NCI-H146 (cell line): ENCODE data around the gene GPR78.

Experiments
- DNase-seq: peaks from one replicate; lab custom pipeline; 2025; lab: John Stamatoyannopoulos, UW

The GPR78 gene, protein sequence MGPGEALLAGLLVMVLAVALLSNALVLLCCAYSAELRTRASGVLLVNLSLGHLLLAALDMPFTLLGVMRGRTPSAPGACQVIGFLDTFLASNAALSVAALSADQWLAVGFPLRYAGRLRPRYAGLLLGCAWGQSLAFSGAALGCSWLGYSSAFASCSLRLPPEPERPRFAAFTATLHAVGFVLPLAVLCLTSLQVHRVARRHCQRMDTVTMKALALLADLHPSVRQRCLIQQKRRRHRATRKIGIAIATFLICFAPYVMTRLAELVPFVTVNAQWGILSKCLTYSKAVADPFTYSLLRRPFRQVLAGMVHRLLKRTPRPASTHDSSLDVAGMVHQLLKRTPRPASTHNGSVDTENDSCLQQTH

DNA sequence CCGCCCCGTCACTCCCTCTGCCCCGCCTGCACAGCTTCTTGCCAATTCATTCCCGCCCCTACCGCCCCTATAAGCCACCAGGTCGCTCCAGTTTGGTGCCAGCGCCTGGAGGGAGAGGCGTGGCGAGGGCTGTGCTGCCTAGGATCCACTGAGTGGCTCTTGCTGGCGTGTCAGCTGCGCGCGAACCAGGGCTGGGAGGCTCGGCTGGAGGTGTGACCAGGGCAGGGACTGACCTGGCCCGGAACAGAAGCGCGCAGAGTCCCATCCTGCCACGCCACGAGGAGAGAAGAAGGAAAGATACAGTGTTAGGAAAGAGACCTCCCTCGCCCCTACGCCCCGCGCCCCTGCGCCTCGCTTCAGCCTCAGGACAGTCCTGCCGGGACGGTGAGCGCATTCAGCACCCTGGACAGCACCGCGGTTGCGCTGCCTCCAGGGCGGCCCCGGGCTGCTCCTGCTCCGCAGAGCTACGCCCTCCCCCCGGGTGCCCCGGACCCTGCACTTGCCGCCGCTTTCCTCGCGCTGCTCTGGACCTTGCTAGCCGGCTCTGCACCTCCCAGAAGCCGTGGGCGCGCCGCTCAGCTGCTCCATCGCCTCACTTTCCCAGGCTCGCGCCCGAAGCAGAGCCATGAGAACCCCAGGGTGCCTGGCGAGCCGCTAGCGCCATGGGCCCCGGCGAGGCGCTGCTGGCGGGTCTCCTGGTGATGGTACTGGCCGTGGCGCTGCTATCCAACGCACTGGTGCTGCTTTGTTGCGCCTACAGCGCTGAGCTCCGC lies at the start of gene GPR78:
GPR78 (plus strand) TSS at position 72 of the 773 bp plus-strand sequence; CDS start at position 663, 591 bp downstream.
- no peak for DNase-seq

DNA sequence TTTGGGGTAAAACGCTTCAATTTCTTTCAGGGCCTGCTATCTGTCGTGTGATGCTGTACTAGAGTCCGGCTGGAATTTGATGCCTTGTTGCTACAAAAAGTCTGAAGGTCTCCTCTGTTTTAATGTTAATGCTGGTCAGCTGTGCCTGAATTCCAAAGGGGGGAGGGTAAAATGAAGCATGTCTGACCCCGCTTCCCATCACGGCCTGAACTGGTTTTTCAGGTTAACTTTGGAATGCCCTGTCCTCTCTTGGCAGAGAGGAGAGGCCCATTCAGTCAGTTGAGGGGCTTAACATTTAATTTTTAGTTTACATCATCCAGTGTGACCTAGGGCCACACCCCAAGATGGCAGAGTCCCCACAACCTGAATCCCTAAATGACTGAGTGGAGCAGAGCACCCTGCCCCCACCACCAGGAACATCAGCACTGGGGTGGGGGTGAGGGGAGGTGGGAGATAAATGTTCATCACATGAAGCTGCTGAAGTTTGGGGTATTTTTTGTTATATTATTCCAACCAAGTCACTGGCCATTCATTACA lies 47.9 kb upstream of the GPR78 start:
- no peak for DNase-seq

DNA sequence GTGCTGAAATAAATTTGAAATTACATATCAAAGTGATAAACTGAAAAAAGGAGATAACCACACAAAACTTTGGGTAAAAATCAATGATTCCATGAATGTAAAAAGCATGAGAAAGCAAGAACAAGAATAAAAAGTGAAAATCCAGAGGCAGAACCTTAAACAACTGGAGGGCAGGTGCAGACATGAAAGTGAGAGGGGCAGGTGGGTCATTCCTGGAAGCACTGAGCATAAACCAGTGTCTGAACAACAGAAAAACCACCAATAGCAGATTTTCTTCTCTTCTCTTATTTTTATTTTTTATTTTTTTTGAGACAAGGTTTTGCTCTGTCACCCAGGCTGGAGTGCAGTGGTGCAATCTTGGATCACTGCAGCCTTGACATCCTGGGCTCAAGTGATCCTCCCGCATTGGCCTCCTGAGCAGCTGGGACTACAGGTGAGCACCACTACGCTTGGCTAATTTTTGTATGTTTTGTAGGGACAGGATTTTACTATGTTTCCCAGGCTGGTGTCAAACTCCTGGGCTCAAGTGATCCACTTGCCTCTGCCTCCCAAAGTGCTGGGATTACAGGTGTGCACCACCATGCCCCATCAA lies 46.8 kb upstream of the GPR78 start:
- no peak for DNase-seq

DNA sequence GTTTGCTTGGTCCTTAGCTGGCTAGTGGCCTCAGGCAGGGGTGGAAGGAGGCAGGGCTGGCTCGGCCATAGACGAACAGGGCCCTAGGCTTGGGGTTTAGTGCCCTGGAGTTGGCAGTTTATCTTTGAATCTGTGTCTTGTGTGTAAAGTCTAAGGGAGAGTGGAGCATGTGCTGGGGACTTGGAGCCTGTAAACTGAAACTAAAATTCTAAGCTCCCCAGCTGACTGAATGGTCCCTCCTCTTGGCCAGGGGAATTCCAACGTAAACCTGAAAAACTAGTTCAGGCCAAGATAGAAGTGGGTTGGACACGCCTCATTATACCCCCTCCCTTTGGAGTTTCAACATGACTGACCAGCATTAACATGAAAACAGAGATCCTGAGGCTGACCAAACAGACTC lies 46.1 kb upstream of the GPR78 start:
- no peak for DNase-seq

DNA sequence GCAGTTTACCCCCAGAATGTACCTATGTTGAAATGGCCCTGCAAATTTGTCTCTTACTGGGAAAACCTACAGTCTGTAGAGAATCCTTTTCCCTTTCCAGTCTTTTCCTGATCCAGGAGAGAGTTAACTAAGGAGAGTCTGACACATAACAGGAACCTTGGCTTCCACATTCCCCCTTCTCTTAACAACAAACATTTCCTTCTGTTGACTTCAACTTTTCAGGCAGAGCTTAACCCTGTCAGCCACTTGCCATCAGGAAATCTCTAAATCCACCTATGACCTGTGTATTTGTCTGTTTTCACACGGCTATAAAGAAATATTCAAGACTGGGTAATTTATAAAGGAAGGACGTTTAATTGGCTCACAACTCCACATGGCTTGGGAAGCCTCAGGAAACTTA lies 45.6 kb upstream of the GPR78 start:
- no peak for DNase-seq

DNA sequence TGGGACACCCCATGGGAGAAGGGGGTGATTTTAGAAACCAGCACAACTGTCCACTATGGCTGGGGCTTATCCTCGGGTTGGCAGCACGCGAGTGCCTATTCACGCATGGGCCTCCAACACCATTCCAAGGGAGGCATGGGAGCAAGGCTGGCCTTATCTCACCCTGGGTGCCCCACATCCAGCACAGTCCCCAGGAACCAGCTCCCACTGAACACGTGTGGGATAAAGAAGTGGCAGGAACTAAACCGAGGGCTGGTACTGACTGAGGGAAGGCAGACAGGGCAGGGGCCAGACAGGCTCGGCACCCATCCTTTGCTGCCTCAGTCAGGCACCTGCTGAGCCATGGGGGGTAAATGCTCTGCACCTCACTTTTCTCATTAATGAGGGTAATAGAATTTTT lies 43.7 kb upstream of the GPR78 start:
- no peak for DNase-seq

DNA sequence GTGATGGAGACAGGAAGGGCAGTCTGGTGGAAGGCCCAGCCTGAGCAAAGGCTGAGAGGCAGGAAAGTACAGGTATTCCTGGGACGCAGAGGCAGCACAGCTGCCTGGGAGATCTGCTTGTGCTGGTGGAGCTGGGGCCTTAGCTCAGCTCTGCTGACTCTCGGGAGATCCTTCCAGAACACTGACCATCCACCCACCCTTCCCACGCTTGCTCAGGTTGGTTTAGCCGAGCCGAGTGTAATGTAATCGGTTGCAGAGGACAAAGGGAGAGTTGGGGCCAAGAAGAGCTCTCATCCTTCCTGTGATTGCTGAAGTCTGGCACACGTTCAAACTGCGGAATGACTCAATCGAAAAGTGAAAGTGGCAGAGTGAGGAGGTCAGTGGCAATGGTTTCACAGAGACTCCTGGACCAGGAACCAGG lies 43.1 kb upstream of the GPR78 start:
- no peak for DNase-seq

DNA sequence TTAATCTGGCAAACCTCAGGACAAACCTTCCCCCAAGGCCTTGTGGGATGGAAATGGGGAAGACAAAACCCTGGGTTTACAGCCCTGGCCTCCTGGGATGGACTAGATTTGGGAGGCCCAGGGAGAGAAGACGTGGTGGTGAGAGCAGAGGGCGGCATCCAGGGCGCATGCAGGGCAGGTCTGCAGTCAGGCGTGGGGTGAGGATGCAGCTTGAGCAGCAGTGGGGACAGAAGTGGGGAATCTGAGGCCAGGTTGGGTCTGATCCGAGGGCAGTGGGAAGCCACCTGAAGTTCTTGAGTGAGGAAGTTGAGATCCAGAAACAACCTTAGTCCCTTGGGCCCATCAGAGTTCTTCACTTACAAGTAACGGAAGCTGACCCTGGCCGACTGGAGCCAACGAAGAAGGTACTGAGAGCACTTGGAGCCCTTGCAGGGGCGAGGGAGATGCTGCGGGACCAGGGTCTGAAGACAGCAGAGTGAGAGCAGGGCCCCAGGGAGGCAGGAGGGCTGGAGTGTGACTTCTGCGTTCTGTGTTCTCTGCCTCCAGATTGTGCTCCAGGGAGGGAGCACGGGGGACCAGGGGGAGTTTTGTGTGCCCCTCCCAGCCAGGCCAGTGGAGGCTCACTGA lies 42.0 kb upstream of the GPR78 start:
- DNase-seq = no peak

DNA sequence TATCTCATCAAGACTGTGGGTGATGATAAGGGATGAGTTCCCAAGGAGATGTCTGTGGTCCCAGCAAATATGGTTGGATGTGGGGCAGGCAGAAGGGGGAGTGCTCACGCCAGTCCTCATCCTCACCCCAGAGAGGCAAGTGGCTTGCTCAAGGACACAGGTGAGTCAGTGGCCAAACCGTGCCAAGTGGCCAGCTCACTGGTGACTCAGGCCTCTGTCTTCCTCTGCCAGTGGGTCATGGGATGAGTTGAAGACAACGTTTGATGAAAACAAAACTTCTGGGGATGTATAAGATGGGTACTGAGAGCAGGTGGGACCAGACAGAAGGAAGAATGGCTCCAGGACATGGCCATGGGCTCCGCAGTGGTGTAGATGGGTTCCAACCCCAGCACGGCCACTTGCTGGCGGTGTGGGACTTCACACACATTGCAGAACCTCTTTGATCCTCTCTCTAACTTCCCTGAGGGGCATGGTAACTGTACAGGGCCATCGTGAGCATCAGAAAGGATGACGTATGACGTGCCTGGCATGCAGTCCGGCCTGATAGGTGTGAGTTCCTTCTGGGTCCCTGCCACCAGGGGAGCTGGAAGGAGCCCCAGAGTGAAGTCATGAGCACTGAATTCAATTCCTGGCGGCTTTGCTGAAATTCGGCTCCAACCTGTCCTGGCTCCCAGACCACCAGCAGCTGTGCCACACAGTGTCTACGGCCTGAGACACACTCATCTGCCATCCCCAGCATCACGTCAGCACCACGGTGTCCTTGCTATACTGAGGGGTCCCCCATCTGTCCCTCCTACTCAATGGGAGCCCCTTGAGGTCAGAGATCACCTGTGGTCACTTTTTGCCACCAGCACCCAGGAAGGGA lies 41.3 kb upstream of the GPR78 start:
- no peak for DNase-seq

DNA sequence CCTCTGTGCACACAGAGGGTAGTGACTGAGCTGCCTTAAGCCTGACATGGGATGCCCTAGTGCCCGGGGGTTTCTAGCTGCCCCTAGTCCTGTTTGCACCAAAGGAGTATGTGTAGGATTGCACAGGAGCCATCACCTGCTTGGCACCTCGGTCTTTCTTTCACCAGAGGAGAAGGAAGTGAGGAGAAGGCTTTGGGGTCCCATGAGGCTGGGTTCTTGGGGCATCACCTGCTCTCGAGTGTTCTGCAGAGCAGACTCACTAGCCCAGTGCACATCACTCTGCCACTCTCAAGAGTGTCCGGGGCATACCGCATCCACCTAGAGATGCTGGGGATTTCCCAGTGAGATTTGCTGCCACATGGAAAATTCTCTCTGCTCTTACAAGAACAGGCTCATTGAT lies 40.5 kb upstream of the GPR78 start:
- no peak for DNase-seq

DNA sequence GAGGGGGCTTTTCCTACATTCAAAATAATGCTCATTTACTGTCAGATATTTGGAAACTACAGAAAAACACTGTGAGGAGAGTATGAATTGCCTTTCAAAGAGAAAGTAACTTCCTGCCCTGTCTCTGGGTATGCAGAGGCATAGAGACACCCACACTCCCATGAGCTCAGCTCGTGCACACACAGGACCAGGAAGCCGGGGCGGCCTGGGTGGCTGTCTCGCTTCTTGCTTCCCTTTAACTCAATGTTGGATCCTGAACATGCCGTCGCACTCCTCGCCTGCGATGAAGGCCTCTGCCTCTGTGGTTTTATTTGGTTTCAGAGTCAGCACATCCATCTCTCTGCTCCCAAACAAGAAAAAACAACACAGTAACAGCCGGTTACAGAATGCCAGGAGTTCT lies 40.1 kb upstream of the GPR78 start:
- DNase-seq = no peak

DNA sequence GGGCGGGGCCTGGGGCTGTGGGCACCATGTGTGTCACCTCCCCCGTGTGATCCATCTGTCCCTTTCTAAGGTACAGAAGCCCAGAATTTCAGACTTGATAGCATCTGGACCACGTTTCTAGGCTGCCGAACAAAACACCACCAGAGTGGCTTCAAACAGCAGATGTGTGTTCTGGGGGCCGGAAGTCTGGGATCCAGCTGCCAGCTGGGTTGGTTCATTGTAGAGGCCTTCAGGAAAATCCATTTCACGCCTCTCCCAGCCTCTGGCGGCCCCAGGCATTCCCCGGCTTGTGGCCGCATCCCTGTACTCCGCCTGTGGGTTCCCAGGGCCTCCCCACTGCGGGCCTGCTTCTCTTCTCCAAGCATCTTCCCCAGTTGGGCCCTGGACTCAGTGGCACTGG lies 39.6 kb upstream of the GPR78 start:
- no peak for DNase-seq

DNA sequence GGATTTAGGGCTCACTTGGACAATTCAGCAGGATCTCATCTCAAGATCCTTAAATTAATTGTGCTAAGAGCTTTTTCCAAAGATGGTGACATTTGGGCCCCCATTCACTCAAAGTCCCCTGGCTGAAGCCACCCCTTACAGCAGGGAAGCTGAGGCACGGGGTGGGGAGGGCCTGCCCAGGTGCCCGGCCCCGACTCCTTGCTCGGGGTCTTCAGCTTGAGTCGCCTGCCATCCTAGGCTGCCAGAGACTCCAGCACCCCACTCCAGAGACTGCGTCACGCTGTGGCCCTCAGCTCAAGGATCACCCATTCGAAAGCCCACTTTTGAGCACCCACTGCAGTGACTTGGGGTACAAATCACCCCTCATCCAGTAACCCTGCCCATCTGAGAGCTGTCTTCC lies 39.2 kb upstream of the GPR78 start:
- no peak for DNase-seq

DNA sequence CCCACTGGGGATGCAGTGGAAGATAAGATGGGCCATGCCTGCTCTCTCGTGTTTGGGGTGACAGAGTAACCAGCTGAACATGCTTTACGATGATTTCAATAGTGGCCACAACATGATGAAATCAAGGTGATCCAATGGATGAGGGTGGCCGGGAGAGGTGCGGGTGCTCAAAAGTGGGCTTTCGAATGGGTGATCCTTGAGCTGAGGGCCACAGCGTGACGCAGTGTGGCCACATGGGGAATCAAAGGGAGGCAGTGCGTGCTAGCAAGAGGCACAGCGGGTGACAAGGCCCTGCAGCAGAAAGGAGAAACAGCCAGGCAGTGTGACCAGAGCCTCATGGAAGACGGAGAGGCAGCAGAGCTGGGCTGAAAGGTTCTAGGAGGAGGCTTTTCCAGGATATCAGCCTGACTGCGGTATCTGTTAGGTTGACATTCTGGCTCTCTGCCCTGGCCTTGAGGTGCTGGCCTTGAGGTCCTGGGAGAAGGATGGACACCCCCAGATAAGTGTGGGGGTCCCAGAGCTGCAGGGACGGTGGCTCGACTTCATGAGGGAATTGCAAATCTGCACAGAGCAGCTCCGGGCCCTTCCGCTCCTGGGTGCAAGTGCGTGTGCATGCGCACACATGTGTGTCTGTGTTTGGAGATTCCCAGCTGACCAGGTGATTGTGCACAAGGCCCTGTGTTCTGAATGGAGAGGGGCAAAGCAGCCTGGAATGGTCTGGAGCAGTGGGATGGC lies 38.0 kb upstream of the GPR78 start:
- DNase-seq = no peak

DNA sequence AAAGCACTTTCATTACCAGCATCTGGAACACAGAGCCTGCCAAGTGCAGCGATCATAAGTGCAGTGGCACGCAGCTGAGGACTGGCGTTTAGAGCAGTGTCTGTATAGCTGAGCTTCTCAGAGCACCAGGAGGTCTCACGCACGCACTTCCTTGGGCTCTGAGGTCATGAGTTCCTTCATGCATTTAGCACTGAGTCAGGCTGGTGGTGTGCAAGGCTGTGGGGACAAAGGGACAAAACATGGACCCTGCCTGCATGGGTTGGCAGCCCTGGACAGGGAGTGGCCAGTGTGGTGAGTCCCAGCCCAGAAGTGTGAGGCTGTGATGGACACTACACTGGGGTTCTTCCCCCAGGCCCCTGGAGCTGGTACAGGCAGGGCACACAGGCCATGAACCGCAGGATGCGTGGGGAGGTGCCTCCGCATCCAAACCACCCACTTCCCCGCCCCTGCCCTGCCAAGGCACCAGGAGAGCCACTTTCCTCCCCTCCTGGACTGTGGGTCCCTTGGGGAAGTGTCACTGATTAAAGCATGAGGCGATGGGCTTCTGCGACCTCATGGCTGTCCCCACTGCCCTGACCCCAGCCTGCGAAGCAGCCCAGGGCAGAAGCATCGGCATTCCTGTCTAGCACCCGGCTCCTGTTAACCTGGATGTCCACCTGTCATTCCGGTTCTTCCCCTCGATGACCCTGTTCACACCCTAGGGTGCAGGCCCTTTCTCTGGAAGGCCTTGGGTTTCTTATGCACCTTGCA lies 37.2 kb upstream of the GPR78 start:
- DNase-seq = no peak

DNA sequence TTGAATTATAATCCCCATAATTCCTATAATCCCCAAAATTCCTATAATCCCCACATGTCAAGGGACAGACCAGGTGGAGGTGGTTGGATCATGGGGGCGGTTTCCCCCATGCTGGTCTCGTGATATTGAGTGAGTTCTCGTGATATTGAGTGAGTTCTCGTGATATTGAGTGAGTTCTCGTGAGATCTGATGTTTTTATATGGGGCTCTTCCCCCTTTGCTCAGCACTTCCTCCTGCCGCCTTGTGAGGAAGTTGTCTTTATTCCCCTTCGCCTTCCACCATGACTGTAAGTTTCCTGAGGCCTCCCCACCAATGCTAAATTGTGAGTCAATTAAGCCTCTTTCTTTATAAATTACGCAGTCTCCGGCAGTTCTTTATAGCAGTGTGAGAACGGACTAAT lies 36.6 kb upstream of the GPR78 start:
- DNase-seq = no peak

DNA sequence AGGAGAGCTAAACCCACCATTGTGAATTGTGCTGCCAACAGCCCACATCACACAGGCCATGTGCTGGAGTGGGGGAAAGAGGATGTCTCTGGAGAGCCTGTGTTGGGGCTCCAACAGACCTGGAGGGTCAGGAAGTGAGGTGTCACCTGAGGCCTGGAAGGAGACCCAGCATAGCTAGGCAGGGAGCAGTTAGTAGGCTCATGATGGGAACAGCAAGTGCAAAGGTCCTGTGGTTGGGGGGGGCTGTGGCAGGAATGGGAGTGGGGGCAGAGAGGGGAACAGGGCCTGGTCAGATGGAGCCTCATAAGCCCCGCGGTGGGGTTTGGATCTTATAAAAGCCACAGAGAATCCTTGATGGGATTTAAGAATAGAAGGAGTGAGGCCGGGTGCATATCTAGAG lies 35.9 kb upstream of the GPR78 start:
- no peak for DNase-seq

DNA sequence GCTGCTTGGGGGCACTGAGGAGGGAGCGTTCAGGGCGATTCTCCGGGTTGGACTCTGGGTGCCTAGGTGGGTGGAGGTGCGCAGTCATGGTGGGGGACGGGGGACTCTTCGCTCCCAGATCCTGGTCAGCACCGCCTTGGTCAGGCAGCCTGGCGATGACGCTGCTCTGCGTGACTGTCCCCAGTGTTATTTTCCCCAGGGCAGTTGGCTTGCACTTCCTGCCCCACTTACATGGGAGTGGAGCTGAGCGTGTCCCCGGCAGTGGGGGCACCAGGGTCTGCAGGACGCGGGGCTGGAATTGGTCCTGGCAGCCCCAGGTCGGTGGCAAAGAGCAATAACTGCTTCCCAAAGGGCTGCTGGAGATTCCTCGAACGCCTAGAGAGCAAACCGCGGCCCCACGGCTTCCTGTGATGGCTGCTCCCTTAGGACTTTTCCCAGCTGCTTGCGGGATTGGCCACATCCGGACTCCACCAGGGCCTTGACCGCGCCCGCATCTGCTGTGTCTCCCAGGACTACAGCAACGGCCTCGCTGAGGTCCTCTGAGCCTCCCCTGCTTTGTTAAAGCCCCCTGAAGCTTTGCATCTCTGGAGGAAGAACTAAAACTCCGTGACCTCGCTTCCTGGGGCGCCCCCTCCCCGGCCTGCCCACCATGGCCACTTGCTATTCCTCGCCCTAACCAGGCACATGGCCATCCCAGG lies 35.3 kb upstream of the GPR78 start:
- no peak for DNase-seq

DNA sequence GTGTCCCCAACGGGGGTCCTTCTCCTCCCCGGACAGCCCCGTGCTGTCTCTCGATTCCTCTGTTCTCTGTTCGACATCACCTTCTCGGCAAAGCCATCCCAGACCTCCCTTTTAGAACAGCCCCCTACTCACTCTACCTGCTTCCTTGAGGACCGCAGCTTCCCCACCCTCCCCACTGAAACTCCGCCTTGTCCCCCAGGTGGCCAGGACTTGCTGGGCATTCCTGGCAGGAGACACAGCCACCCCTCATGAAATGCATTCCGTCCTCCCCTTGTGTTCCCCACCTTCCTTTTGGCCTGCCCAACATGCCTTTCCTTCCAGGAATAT lies 34.8 kb upstream of the GPR78 start:
- DNase-seq = no peak

DNA sequence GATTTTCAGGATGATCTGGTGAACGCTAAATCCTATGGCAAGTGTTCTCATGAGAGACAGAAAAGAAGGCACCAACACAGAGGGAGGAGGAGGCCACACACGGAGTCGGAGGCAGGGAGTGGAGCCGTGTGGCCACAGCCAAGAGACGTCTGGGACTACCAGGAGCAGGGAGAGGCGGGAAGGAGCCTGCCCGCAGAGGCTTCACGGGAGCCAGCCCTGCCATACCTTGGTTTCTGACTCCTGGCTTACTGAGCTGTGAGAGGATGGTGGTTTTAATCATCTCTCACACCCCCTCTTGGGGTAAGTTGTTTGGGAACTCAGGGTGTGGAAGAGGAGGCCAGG lies 33.5 kb upstream of the GPR78 start:
- no peak for DNase-seq
